HG03060 (cell line): ENCODE measurements around the gene TRAPPC3.
"Not testable (repeated sequence)": the region's sequence is repeated elsewhere in the genome, so short reads cannot be mapped to it uniquely, and the experiment has no call there.

Source experiments
- ATAC-seq: cut with Tn5 transposase; IDR thresholded peaks from one replicate; pipeline ENCODE4 v1.9.1; 2021; ENCODE audit warnings: low read depth, moderate number of reproducible peaks; ENCODE audit not compliant: unreplicated experiment

The TRAPPC3 gene

GRCh38 chr1:36166938-36167905 is 17.9 kb upstream of the TRAPPC3 start:
- ATAC-seq = no peak

GRCh38 chr1:36166136-36166535 is 16.9 kb upstream of the TRAPPC3 start:
- ATAC-seq = no peak

- no peak for ATAC-seq
Observed at GRCh38 chr1:36165145-36165544, 15.9 kb upstream of the TRAPPC3 start.

- no peak for ATAC-seq
Observed at GRCh38 chr1:36164361-36164760, 15.1 kb upstream of the TRAPPC3 start.

- ATAC-seq = no peak
Observed at GRCh38 chr1:36163426-36163825, 14.1 kb upstream of the TRAPPC3 start.

- no peak for ATAC-seq
Observed at GRCh38 chr1:36162680-36163239, 13.5 kb upstream of the TRAPPC3 start.

- no peak for ATAC-seq
Observed at GRCh38 chr1:36161641-36162531, 12.6 kb upstream of the TRAPPC3 start.

GRCh38 chr1:36160949-36161485 is 11.7 kb upstream of the TRAPPC3 start:
- no peak for ATAC-seq

- no peak for ATAC-seq
Observed at GRCh38 chr1:36160388-36160948, 11.2 kb upstream of the TRAPPC3 start.

GRCh38 chr1:36159614-36160387 is 10.5 kb upstream of the TRAPPC3 start:
- ATAC-seq = no peak

GRCh38 chr1:36158827-36159252 is 9.6 kb upstream of the TRAPPC3 start:
- ATAC-seq = not testable (repeated sequence)

- no peak for ATAC-seq
Observed at GRCh38 chr1:36157973-36158826, 8.9 kb upstream of the TRAPPC3 start.

- ATAC-seq = no peak
Observed at GRCh38 chr1:36157115-36157903, 8.0 kb upstream of the TRAPPC3 start.

GRCh38 chr1:36156329-36157114 is 7.2 kb upstream of the TRAPPC3 start:
- ATAC-seq = no peak

GRCh38 chr1:36155408-36156328 is 6.4 kb upstream of the TRAPPC3 start, which contains the start of gene MAP7D1:
Gene MAP7D1 (plus strand): TSS chr1:36156160. CDS start chr1:36156418, 258 bp downstream.
- no peak for ATAC-seq
